NCI-H2029 (cell line): Measurements from ENCODE around the gene ADPRM.
A peak's percentile ranks its signal among the peaks of the same experiment; 100 is the strongest.
"Not testable (repeated sequence)": the region's sequence is repeated elsewhere in the genome, so short reads cannot be mapped to it uniquely, and the experiment has no call there.

Experiments used
- DNase-seq: peaks from one replicate; lab custom pipeline; 2025; lab: John Stamatoyannopoulos, UW

Gene ADPRM

DNA sequence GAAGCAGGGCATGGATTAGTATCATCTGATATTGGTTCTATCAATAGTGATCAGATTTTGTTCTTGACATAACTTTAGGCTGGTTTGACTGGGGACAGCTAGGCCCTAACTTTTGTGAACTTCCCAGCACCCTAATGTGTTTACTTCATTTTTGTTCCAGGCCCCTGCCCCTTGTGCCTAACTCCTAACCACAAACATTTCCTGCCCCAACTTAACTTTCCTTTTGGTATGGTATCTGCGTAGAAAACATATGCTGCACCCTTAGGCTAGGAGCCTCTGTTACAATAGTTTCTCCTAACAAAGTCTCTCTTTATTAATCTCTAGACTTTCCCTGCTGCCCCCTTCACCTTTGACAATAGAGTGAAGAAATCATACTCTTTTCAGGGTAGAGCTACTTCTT lies 2.5 kb downstream of the ADPRM start:
- no peak for DNase-seq

DNA sequence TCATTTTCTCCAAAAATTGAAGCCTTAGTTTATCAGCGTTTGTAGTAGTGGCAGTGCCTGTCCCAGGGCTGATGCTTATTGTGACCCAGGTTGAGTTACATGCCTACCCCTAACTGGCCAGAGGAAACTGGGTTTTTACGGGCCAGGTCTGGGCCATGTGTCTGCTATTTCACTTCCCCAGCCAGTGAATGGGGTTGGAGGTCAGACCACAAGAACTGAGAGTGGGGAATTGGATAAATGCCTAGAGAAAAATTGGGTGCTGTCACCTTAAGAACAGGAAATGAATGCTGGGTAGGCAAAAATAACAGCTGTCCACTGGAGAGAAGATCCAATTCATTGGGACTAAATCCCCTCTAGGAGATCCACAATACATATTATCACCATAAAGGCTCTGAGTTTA lies 5.2 kb downstream of the ADPRM start:
- DNase-seq = no peak

- no peak for DNase-seq
Observed at GRCh38 chr17:10705727-10706126, 8.3 kb downstream of the ADPRM start.

DNA sequence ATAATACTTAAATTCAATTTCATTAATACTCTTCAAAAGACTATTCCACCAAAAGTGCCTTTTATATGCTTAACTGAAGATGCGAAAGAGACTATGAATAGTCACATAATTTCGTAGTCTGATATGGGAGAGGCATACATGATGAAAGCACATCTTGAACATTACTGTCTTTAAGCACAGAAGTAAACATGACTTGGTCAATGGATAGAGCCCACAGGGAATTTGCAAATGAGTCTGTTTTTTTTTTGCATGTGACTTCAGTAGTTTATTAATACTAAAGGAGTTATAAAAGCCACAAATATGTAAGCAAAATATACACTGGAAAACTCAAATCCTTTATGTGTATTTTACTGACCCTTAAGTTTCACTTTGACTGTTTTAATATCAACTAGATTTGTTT lies 15.9 kb downstream of the ADPRM start:
- no peak for DNase-seq

- DNase-seq = no peak
Observed at GRCh38 chr17:10716218-10716617, 18.8 kb downstream of the ADPRM start.

DNA sequence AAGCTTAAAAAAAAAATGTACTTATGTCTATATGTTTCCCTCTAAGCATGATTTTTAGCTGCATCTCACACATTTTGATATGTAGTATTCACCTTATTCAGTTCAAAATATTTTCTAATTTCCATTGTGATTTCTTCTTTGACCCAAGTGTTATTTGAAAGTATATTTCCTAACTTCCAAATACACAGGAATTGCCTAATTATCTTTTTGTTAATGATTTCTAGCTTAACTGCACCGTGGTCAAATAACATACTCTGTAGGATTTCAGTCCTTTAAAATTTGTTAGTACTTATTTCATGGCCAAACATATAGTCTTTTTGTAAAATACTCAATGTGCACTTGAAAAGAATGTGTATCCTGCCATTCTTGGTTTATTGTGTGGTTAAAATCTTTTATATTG lies 21.2 kb downstream of the ADPRM start:
- no peak for DNase-seq

DNA sequence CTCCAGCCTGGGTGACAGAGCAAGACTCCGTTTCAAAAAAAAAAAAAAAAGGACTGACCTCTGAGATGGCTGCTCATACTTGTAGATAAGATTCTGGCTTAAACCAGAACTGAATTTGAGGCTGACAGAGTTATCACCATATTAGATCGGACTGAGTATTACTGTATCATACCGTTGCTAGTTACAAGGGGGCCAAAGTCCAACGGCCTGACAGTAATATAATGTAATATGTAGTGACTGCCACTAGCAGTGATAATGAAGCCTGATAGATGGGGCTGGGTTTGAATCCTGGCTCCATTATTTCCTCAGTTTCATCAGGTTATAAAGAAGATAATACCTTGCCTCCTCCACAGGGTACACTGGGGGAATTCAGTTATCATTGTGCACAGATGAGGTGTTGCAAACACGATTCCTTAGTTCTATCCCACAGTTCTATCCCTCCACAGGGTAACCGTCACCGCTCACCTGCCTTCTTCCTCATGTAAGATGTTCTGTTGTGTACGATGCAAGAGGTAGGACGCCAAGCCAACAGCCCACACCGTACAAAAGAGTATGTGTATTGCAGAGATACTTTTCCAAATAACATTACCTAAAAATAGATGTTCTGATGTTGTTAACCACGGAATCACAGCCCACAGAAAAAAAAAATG lies 27.3 kb downstream of the ADPRM start:
- DNase-seq = no peak

DNA sequence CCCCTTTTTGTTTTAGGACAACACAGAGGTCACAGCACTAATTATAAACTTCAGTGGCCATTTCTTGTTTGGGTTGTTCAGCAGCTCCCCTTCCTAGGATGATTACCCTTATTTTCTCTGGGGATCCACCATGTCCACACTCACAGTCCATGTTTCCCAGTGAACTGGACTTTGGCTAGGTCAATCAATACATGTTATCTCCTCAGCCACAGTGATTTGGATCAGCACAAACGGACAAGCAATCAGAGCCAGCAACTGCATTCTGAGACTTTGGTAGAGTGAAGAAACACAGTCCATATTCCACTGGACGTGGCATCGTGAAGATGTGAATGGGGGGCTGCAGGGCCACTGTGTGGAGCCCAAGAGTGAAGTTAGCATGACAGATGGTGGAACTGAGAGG lies 27.9 kb downstream of the ADPRM start:
- no peak for DNase-seq

DNA sequence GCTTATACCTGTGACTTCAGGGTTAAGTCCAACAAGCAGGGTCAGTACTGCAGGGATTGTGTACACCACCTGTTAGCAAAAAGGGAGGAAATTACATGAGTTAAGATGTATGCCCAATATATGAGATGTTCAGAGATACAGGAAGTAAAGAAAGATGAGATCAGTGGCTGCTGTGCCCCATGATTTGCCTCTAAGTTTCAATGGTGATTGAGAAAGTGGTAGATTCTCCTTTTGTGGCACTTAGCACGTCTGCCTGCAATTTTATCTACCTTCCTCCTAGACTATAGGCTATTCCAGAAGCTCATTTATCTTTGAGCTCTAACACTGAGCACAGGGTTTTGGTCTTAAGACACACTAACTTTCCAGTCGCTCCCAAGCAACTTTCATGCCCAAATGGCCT lies 28.8 kb downstream of the ADPRM start:
- no peak for DNase-seq

- no peak for DNase-seq
Observed at GRCh38 chr17:10727192-10727591, 29.8 kb downstream of the ADPRM start.

DNA sequence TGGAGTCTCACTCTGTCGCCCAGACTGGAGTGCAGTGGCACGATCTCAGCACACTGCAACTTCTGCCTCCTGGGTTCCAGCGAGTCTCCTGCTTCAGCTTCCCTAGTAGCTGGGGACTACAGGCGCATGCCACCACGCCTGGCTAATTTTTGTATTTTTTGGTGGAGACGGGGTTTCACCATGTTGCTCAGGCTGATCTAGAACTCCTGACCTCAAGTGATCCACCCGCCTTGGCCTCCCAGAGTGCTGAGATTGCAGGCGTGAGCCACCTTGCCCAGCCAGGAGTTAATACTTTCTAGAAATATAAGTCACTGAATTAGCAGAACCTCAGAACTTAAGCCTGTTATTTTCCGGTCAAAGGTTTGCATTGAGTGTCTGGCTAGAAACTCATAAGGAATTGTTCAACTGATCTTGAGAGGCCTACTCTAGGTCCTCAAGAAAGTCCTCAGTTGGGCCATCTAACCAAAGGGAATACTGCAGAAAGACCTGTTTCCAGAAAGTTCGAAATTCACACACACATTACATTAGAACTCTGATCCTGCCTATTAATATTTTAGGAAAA lies 31.0 kb downstream of the ADPRM start:
- DNase-seq = no peak

DNA sequence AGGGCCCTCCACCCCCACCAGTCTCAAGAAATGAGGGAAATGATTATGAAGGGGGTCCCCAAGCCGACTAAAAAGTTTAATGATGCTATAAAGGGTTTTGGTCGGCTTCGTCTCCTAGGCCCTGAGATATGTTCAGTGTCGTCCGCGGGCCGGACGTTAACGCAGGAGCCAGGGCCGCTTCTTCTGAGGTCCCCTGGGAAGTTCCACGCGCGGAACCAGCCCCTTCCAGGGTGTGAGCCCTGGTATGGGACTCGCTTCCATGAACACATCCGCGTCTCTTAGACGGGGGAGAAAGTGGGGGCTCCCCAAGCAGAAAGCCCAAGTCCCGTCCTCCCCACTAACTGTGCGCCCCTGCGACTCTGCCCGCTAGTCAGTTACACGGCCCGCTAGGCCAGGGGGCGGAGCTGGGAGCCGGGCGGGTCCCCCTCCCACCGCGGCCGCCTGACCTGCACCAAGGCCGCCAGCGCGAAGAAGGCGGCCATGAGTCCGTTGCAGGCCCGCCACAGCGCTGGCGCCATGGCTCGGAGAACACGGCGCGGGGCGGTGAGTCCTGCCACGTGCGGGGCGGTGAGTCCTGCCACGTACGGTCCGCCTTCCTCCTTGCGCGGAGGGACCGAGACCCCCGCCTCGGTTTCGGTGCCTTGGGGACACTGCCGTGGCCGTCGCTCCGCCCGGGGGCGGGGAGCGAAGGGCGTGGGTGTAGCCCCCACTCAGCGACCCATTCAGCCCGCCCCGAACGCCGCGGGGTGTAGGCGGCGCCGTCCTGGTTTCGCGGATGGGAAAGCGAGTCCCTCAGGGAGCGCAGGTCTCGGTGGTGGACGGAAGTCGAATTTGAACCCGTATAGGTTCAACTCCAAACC lies 32.2 kb downstream of the ADPRM start, which contains the start of gene TMEM220:
Gene TMEM220 (minus strand): TSS at position 690 of the 860 bp plus-strand sequence. CDS start 172 bp downstream, at position 518.
- DNase-seq = no peak

DNA sequence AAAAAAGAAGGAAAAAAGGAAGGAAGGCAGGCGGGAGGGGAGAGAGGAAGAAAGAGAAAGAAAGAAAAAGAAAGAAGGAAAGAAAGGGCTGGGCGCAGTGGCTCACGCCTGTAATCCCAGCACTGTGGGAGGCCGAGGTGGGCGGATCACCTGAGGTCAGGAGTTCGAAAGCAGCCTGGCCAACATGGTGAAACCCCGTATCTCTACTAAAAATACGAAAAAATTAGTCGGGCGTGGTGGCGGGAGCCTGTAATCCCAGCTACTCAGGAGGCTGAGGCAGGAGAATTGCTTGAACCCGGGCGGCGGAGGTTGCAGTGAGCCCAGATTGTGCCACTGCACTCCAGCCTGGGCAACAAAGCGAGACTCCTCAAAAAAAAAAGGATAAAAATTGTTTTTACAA lies 32.9 kb downstream of the ADPRM start:
- DNase-seq = not testable (repeated sequence)

- no peak for DNase-seq
Observed at GRCh38 chr17:10731408-10731879, 34.0 kb downstream of the ADPRM start.

DNA sequence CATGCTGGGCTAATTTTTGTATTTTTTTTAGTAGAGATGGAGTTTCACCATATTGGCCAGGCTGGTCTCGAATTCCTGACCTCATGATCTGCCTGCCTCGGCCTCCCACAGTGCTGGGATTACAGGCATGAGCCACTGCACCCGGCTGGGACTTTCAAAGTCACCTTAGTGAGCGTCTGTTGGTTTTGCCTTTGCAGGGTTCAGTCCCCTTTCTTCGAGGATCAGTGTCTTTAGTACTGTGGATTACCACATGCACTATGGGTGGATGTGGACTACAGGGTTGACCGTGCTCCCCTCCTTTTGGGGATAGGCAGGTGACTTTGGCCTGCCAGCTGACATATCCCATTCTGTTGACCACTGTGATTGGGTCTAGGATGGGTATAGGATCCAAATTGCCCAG lies 34.7 kb downstream of the ADPRM start:
- not testable (repeated sequence) for DNase-seq

DNA sequence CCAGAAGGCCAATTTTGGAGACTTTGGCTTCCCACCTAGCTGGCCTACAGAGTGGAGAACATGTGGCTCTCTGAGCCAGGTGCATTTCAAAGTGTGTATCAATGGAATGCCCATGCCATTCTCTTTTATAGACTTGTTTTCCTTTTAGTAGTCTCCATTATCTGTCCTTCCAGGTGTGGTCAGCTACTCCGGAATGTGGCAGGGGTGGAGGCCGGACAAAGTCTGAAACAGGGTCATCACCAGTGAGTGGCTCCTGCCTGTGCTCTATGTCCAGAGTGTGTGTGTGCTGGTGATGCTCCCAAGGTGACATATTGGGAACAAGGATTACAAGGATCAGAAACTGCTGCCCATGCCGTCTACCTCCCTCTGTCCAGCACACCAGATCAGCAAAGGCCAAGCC lies 36.3 kb downstream of the ADPRM start:
- DNase-seq = no peak

- no peak for DNase-seq
Observed at GRCh38 chr17:10735251-10735650, 37.9 kb downstream of the ADPRM start.

DNA sequence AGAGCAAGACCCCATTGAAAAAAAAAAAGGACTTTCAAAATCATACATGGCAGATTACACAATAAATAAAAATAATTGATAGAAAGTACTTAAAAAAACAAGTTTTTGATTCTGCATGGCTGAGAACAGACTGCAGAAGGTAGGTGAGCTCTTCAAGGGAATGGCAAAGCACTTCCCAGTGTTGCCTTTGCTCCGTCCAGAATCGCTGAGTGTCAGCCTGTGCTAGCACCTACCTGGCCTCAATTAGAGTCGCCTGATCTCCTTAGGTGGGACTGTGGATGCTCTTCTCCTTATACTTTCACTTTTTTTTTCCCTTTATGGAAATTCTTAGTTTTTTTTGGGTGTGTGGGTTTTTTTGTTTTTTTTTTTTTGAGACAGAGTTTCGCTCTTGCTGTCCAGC lies 38.4 kb downstream of the ADPRM start:
- no peak for DNase-seq

- DNase-seq = peak; percentile 4
Observed at GRCh38 chr17:10737168-10737622, 39.8 kb downstream of the ADPRM start.

DNA sequence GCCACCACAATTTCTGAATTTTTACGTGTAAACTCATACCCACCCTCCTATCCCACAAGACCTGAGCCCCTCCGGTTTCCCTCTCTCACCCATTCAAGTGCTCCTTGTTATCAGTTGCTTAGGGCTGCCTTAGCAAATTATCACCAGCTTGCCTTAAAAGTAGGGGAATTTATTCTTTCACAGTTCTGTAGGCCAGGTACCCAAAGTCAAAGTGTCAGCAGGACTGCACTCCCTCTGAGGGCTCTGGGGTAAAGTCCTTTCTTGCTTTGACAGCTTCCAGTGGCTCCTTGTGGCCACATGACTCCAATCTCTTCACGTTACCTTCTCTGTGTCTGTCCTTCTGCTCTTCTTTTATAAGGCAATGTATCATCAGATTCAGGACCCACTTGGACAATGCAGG lies 40.3 kb downstream of the ADPRM start:
- DNase-seq = no peak

DNA sequence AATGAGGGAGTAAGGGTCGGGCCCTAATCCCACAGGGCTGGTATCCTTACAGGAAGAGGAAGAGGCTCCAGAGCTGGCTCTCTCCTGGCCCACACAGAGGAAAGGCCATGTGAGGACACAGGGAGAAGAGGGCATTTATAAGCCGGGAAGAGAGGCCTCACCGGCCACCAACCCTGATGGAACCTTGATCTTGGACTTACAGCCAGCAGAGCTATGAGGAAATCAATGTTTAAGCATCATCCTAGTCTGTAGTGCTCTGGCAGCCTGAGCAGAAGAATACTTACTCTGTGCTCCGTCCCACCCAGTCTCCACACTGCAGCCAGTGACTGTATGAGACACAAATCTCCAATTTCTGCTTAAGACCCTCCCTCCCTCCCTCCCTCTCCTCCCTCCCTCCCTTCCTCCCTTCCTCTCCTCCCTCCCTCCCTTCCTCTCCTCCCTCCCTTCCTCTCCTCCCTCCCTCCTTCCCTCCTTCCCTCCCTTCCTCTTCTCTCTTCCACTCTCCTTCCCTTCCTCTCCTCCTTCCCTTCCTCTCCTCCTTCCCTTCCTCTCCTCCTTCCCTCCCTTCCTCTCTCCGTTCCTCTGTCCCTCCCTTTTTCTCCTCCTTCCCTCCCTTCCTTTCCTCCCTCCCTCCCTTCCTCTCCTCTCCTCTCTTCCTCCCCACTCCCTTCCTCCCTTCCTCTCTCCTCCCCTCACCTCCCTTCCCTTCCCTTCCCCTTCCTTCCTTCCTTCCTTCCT lies 41.3 kb downstream of the ADPRM start:
- DNase-seq = no peak

DNA sequence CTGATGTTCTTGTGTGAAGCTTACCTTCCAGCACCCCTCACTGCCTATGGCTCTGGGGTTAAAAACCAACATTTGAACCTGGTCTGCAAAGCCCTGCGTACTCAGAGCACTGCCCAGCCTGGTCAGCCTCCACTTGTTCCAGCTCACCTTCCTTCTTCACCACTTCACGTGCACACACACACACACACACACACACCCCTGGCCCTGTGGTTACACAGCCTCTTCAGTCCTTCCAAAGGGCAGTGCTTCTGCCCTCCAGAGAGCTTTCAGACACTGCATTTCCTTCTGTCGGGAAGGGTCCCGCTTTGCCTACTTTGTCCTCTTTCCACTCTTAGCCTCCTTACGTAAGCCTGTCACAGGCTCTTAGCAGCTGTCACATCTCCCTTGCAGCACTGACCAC lies 42.0 kb downstream of the ADPRM start:
- no peak for DNase-seq
